ENCODE measurements around the gene SLC26A11. TPM values are rescaled to one million over a fixed set of nuclear protein-coding genes. Genes with fewer than 3 reads are reported as not detected.

SLC26A11 gene
- total RNA-seq, 4 donors from 2014 or later = 11.3 to 13.8 (median 12.7) TPM

DNA sequence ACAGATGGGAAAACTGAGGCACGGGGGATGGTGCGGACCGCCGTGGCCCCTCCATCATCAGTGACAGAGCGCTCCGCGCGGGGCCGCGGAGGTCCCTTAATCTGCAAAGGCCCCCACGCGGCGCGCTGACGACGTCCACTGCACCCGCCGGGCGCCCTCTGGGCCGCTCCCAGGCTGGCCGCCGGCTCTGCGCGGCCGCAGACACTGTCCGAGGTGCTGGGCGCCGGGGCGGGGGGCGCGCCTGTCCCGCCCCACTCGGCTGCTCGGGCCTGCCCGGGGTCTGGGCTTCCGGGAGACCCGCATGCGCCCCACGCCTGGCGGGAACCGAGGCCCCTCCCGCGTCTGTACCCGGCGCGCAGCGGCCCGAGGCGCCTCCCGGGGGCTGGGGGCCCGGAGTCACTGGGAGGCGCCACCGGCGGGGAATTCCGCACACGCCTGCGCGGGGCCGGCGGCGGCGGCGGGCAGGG lies 39.9 kb downstream of the SLC26A11 start:
- WGBS = 0% methylated on average over 10 of the region's 63 CpGs
- H3K9me3 ChIP-seq = no peaks in the 10 kb centered on the region
- no peak for DNase-seq (ENCODE audit: extremely low spot score)
- TF ChIP-seq, protein P1, sequence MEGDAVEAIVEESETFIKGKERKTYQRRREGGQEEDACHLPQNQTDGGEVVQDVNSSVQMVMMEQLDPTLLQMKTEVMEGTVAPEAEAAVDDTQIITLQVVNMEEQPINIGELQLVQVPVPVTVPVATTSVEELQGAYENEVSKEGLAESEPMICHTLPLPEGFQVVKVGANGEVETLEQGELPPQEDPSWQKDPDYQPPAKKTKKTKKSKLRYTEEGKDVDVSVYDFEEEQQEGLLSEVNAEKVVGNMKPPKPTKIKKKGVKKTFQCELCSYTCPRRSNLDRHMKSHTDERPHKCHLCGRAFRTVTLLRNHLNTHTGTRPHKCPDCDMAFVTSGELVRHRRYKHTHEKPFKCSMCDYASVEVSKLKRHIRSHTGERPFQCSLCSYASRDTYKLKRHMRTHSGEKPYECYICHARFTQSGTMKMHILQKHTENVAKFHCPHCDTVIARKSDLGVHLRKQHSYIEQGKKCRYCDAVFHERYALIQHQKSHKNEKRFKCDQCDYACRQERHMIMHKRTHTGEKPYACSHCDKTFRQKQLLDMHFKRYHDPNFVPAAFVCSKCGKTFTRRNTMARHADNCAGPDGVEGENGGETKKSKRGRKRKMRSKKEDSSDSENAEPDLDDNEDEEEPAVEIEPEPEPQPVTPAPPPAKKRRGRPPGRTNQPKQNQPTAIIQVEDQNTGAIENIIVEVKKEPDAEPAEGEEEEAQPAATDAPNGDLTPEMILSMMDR (IDR thresholded peaks at IDR 0.05) = peak in 2 of 3 experiments; percentile 14 to 27
- TF ChIP-seq EP300 (IDR thresholded peaks at IDR 0.05) (no peak), POLR2A (IDR thresholded peaks at IDR 0.05; ENCODE audit: low read depth) (peak; percentile 70), POLR2AphosphoS5 (IDR thresholded peaks at IDR 0.05) (peak; percentile 9 to 52)
- H3K4me1 ChIP-seq = peaks cover 36 to 53% (median 50%) of the 10 kb centered on the region in 4 donors
- H3K27me3 ChIP-seq = no peaks in the 10 kb centered on the region
- H3K36me3 ChIP-seq = peaks cover 0 to 10% (median 6%) of the 10 kb centered on the region in 4 donors
- H3K4me3 ChIP-seq = peak overlapping the region; percentile 63 to 87 (median 78)
- peak overlapping the region; percentile 85 to 95 (median 92) for H3K27ac ChIP-seq (replicated peaks in 1 of 4)
- intact Hi-C loops (cut with DNase I) = loop anchor here (2.0 to 5.0 kb wide), 2 partner anchors 39 to 113 kb away; partner anchors contain the start of genes EIF4A3, SGSH and SLC26A11

DNA sequence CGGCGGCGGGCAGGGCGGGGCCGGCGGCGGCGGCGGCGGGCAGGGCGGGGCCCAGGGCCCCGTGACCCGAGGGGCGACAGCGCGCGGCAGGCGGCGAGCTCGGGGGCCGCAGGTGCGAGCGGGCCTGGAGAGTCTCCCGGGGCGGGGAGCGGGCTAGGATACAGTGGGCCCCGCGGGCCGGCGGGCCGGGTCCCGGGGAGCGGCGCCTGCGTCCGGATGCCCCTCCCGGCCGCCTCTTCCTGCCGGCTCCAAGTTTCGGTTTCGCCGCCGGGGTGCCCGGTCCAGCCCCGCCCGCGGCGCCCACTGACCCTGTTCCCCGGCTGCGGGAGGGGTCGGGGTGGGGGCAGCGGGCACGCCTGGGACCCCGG lies 40.5 kb downstream of the SLC26A11 start, which contains the start of gene RNF213:
TSS of gene RNF213 (plus strand) at position 62 of the 368 bp plus-strand sequence. CDS start 2,830 bp downstream, outside the sequence.
- Histone ChIP-seq H3K4me1 (peaks cover 36 to 51% (median 45%) of the 10 kb centered on the region in 4 donors), H3K4me3 (peak within 1 kb of the TSS; percentile 83 to 93 (median 89)), H3K9me3 (no peaks in the 10 kb centered on the region), H3K27ac (replicated peaks in 1 of 4) (peak within 1 kb of the TSS; percentile 96 to 99 (median 98)), H3K27me3 (no peaks in the 10 kb centered on the region), H3K36me3 (peaks cover 2 to 11% (median 7%) of the 10 kb centered on the region in 4 donors)
- intact Hi-C loops (cut with DNase I) = loop anchor here (2.0 to 5.0 kb wide), 2 partner anchors 40 to 113 kb away; partner anchors contain the start of genes EIF4A3, SGSH and SLC26A11
- peak; percentile 56 for TF ChIP-seq POLR2A (IDR thresholded peaks at IDR 0.05; ENCODE audit: low read depth)
- TF ChIP-seq EP300 (IDR thresholded peaks at IDR 0.05) = no peak
- TF ChIP-seq, protein P1 (IDR thresholded peaks at IDR 0.05) = no peak
- peak; percentile 24 to 56 for TF ChIP-seq POLR2AphosphoS5 (IDR thresholded peaks at IDR 0.05)
- WGBS = no CpG with 5 or more reads among the region's 54 CpGs
- DNase-seq (ENCODE audit: extremely low spot score) = no peak

GRCh38 chr17:80261159-80261894 lies 41.1 kb downstream of the SLC26A11 start:
- Histone ChIP-seq H3K4me1 (peaks cover 36 to 54% (median 45%) of the 10 kb centered on the region in 4 donors), H3K36me3 (peaks cover 4 to 17% (median 11%) of the 10 kb centered on the region in 4 donors), H3K4me3 (peak overlapping the region; percentile 81 to 93 (median 87)), H3K27ac (replicated peaks in 1 of 4) (peak overlapping the region; percentile 96 to 99 (median 98)), H3K27me3 (no peaks in the 10 kb centered on the region), H3K9me3 (no peaks in the 10 kb centered on the region)
- WGBS = 12% methylated on average over 15 of the region's 45 CpGs
- intact Hi-C loops (cut with DNase I) = loop anchor here (2.0 to 5.0 kb wide), 2 partner anchors 41 to 114 kb away; partner anchors contain the start of genes EIF4A3, SGSH and SLC26A11
- DNase-seq (ENCODE audit: extremely low spot score) = peak; percentile 94
- peak; percentile 25 to 68 for TF ChIP-seq POLR2AphosphoS5 (IDR thresholded peaks at IDR 0.05)
- TF ChIP-seq POLR2A (IDR thresholded peaks at IDR 0.05; ENCODE audit: low read depth) = no peak

DNA sequence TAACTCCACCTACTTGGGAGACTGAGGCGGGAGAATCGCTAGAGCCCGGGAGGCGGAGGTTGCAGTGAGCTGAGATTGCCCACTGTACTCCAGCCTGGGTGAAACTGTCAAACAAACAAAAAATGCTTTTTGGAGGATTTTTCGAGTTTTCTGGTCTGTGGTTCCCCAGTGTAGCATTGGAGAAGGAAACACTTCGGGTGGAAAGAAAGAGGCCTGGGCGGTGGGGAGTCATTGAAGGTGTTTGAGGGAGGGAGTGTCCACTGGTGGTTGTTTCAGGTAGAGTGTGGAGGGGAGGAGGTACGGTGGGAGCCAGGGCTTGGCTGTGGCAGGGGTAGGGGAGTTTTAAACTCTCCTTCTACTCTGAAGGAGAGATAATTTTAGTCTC lies 41.7 kb downstream of the SLC26A11 start:
- Histone ChIP-seq H3K9me3 (no peaks in the 10 kb centered on the region), H3K27me3 (no peaks in the 10 kb centered on the region), H3K27ac (replicated peaks in 1 of 4) (peak overlapping the region; percentile 96 to 99 (median 98)), H3K4me3 (peak overlapping the region; percentile 81 to 93 (median 87)), H3K4me1 (peaks cover 36 to 54% (median 45%) of the 10 kb centered on the region in 4 donors), H3K36me3 (peaks cover 4 to 22% (median 16%) of the 10 kb centered on the region in 4 donors)
- WGBS = 51% methylated on average over 8 of the region's 8 CpGs
- intact Hi-C loops (cut with DNase I) = loop anchor here (2.0 to 5.0 kb wide), 2 partner anchors 41 to 115 kb away; partner anchors contain the start of genes EIF4A3, SGSH and SLC26A11
- no peak for TF ChIP-seq POLR2A (IDR thresholded peaks at IDR 0.05; ENCODE audit: low read depth)
- no peak for TF ChIP-seq EP300 (IDR thresholded peaks at IDR 0.05)
- TF ChIP-seq, protein P1 (IDR thresholded peaks at IDR 0.05) = no peak
- DNase-seq (ENCODE audit: extremely low spot score) = no peak

- intact Hi-C loops (cut with DNase I) = loop anchor here (5.0 kb wide), 1 partner anchor 115 kb away; the partner anchor contains the start of gene EIF4A3
- Histone ChIP-seq H3K4me3 (peak overlapping the region; percentile 81 to 93 (median 87)), H3K27me3 (no peaks in the 10 kb centered on the region), H3K27ac (replicated peaks in 1 of 4) (peak overlapping the region; percentile 96 to 99 (median 98)), H3K9me3 (no peaks in the 10 kb centered on the region), H3K36me3 (peaks cover 4 to 26% (median 18%) of the 10 kb centered on the region in 4 donors), H3K4me1 (peaks cover 36 to 54% (median 45%) of the 10 kb centered on the region in 4 donors)
- 56% methylated on average over 3 of the region's 3 CpGs for WGBS
- TF ChIP-seq EP300 (IDR thresholded peaks at IDR 0.05) = no peak
- TF ChIP-seq POLR2AphosphoS5 (IDR thresholded peaks at IDR 0.05) = no peak
- TF ChIP-seq, protein P1 (IDR thresholded peaks at IDR 0.05) = no peak
- no peak for TF ChIP-seq POLR2A (IDR thresholded peaks at IDR 0.05; ENCODE audit: low read depth)
- DNase-seq (ENCODE audit: extremely low spot score) = no peak
These were observed 42.1 kb downstream of the SLC26A11 start for GRCh38 chr17:80262291-80262690.

Measured in esophagus muscularis mucosa (tissue), 4 donors.